Measurements from ENCODE around the gene DLG1.

Gene DLG1

DNA sequence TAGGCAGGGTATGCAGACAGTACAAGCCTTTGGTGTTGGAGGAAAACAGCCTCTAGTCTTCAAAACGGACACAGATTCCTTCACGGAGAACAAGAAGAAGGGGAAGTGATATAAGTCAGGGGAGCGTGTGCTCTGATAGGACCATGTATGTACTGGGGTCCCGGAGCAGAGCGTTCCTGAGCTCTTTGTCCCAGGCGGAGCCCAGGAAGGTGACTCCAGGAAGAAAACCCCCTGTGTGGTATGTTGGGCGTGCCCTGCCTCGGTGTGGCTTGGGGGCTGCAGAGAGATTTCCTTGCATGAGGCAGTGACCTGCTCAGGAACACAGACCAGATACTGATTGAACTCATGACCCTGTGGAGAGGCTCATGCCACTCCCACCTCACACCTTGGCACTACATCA is 290.5 kb downstream of the DLG1 start:
- H3K9me3 ChIP-seq (ENCODE audit: control insufficient read depth, low read length): no peaks in the 10 kb centered on the region
- no peak overlapping the region for H3K27ac ChIP-seq (ENCODE audit: low read depth, low read length, severe bottlenecking)
- no peaks in the 10 kb centered on the region for H3K4me1 ChIP-seq (ENCODE audit: control insufficient read depth, insufficient read depth, low read length, poor library complexity, severe bottlenecking)
- no peaks in the 10 kb centered on the region for H3K36me3 ChIP-seq (ENCODE audit: control insufficient read depth, insufficient read depth, low read length)
- no peak overlapping the region for H3K4me3 ChIP-seq (ENCODE audit: extremely low read depth, insufficient read depth, low read length, poor library complexity, severe bottlenecking)
- WGBS, 2 experiments (ENCODE audit: insufficient coverage in 2 of 2): 84 to 96% methylated on average over 7 to 8 of the region's 8 CpGs

DNA sequence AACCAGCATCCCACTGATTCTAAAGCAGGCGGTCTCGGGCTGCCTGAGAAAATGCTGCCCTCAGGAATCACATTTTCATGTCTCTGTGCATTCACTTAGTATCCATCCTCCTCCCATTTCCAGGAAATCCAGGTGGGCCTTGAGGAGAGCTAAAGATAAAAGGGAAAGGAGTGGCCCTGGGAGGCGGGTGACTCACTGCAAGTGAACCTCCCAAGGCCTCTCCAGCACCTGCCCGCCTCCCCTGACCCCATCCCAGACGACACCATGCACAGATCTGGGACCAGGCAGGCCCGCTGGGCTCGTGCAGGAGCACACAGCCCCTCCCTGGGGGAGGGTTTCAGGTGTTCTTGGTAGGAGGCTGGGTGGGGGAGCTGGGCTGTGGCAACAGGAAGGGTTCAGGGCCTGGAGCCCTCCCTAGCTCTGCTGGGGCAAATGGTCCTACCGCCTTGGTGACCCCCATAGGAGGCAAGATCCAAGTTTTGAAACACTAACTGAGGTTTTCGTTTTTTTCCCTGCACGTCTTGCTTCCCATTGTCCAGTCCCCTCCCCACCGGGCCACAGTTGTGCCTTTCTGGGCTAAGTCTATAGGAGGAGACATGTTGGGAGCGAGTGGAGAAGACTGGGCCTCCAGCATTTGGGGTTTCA is 291.0 kb downstream of the DLG1 start:
- WGBS, 2 experiments (ENCODE audit: insufficient coverage in 2 of 2): 82 to 86% methylated on average over 6 to 7 of the region's 12 CpGs
- no peak overlapping the region for H3K4me3 ChIP-seq (ENCODE audit: extremely low read depth, insufficient read depth, low read length, poor library complexity, severe bottlenecking)
- H3K4me1 ChIP-seq (ENCODE audit: control insufficient read depth, insufficient read depth, low read length, poor library complexity, severe bottlenecking): no peaks in the 10 kb centered on the region
- H3K36me3 ChIP-seq (ENCODE audit: control insufficient read depth, insufficient read depth, low read length): no peaks in the 10 kb centered on the region
- no peaks in the 10 kb centered on the region for H3K9me3 ChIP-seq (ENCODE audit: control insufficient read depth, low read length)
- no peak overlapping the region for H3K27ac ChIP-seq (ENCODE audit: low read depth, low read length, severe bottlenecking)

DNA sequence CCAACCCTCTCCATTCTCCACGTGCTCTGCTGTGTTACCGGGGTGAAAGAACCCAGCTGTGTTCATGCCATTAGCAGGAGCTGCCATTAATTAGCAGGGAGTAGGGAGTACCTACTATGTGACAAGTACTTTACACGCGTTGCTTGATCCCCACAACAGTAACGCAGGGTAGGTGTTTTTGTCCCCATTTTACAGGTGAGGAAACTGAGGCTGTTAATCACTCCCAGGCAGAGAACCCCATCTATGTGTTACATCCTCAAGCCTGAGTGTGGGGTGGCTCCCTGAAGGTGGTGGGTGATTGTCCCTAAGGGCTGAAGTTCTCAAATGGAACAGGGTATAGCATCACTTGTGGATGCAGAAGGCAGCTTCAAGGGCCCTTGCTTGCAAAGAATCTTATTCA is 291.6 kb downstream of the DLG1 start:
- Histone ChIP-seq H3K36me3 (ENCODE audit: control insufficient read depth, insufficient read depth, low read length) (no peaks in the 10 kb centered on the region), H3K4me3 (ENCODE audit: extremely low read depth, insufficient read depth, low read length, poor library complexity, severe bottlenecking) (no peak overlapping the region), H3K27ac (ENCODE audit: low read depth, low read length, severe bottlenecking) (no peak overlapping the region), H3K9me3 (ENCODE audit: control insufficient read depth, low read length) (no peaks in the 10 kb centered on the region), H3K4me1 (ENCODE audit: control insufficient read depth, insufficient read depth, low read length, poor library complexity, severe bottlenecking) (no peaks in the 10 kb centered on the region)
- 97 to 100% methylated on average over 4 of the region's 5 CpGs for WGBS, 2 experiments (ENCODE audit: insufficient coverage in 2 of 2)

DNA sequence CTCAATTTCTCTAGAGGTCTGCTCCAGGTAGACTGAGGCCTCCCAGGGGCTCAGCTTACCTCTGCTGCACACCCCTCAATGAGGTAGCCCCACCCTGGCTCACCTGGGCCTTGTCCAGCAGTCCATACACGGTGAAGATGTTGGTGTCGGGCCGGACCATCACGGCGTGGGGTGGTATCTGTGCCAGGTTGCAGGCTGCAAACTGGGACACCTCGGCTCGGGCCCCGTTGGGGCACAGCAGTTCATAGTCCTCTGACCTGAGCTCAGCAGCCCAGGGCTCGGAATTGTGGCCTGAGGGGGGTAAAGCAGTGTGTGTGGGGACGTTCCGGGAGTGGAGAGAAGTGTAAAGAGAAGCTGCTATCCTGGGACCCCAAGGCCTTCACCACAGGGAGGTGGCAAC is 292.0 kb downstream of the DLG1 start:
- H3K4me3 ChIP-seq (ENCODE audit: extremely low read depth, insufficient read depth, low read length, poor library complexity, severe bottlenecking): no peak overlapping the region
- no peaks in the 10 kb centered on the region for H3K36me3 ChIP-seq (ENCODE audit: control insufficient read depth, insufficient read depth, low read length)
- no peaks in the 10 kb centered on the region for H3K9me3 ChIP-seq (ENCODE audit: control insufficient read depth, low read length)
- WGBS, 2 experiments (ENCODE audit: insufficient coverage in 2 of 2): 91 to 92% methylated on average over 5 to 11 of the region's 11 CpGs
- H3K4me1 ChIP-seq (ENCODE audit: control insufficient read depth, insufficient read depth, low read length, poor library complexity, severe bottlenecking): no peaks in the 10 kb centered on the region
- no peak overlapping the region for H3K27ac ChIP-seq (ENCODE audit: low read depth, low read length, severe bottlenecking)

- Histone ChIP-seq H3K9me3 (ENCODE audit: control insufficient read depth, low read length) (no peaks in the 10 kb centered on the region), H3K4me3 (ENCODE audit: extremely low read depth, insufficient read depth, low read length, poor library complexity, severe bottlenecking) (peak overlapping the region; percentile 46), H3K36me3 (ENCODE audit: control insufficient read depth, insufficient read depth, low read length) (no peaks in the 10 kb centered on the region), H3K27ac (ENCODE audit: low read depth, low read length, severe bottlenecking) (no peak overlapping the region), H3K4me1 (ENCODE audit: control insufficient read depth, insufficient read depth, low read length, poor library complexity, severe bottlenecking) (no peaks in the 10 kb centered on the region)
- 35 to 37% methylated on average over 34 to 41 of the region's 61 CpGs for WGBS, 2 experiments (ENCODE audit: insufficient coverage in 2 of 2)
Measured at GRCh38 chr3:197003461-197004385, 294.7 kb downstream of the DLG1 start.

GRCh38 chr3:197002701-197003454 is 295.5 kb downstream of the DLG1 start:
- no peaks in the 10 kb centered on the region for H3K9me3 ChIP-seq (ENCODE audit: control insufficient read depth, low read length)
- H3K36me3 ChIP-seq (ENCODE audit: control insufficient read depth, insufficient read depth, low read length): no peaks in the 10 kb centered on the region
- no peaks in the 10 kb centered on the region for H3K4me1 ChIP-seq (ENCODE audit: control insufficient read depth, insufficient read depth, low read length, poor library complexity, severe bottlenecking)
- 2 to 3% methylated on average over 82 to 92 of the region's 113 CpGs for WGBS, 2 experiments (ENCODE audit: insufficient coverage in 2 of 2)
- peak overlapping the region; percentile 46 for H3K4me3 ChIP-seq (ENCODE audit: extremely low read depth, insufficient read depth, low read length, poor library complexity, severe bottlenecking)
- no peak overlapping the region for H3K27ac ChIP-seq (ENCODE audit: low read depth, low read length, severe bottlenecking)

DNA sequence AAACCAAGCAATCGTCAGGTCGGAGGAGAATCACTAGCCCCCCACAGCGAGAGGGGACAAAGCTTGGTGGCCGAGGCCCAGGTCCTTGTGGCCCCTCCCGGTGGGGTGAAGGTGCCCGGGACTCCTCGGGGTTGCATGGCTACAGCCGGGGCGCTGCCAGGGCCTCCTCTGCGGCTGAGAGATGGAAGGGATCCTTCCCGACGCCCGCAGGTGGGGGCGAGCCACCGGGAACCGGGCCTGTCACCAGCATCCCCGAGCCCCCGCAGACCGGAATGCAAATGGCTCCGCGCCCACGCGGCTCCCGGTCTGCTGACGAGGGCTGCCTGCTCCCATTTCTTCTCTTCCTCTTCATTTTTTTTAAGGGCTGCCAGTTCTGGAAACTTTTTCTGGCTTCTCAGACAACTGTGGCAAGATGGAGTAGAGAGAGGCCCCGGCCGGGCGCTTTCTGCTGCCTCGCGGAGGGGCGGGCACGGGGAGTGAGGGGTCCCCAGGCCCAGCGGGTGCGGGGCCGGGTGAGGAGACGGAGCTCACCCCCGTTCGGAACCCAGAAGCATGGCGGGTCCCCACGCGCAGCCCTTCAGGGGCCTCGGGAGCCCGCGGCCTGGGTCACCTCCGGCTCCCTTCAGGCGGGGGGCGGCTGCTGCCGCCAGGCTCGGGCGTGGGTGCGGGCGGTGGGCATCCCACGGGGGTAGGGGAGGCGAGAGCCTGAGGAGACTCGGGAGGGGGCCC is 296.3 kb downstream of the DLG1 start:
- WGBS, 2 experiments (ENCODE audit: insufficient coverage in 2 of 2): 75 to 77% methylated on average over 26 to 42 of the region's 55 CpGs
- H3K36me3 ChIP-seq (ENCODE audit: control insufficient read depth, insufficient read depth, low read length): no peaks in the 10 kb centered on the region
- peak overlapping the region; percentile 11 for H3K4me3 ChIP-seq (ENCODE audit: extremely low read depth, insufficient read depth, low read length, poor library complexity, severe bottlenecking)
- H3K4me1 ChIP-seq (ENCODE audit: control insufficient read depth, insufficient read depth, low read length, poor library complexity, severe bottlenecking): no peaks in the 10 kb centered on the region
- peak overlapping the region; percentile 10 for H3K27ac ChIP-seq (ENCODE audit: low read depth, low read length, severe bottlenecking)
- no peaks in the 10 kb centered on the region for H3K9me3 ChIP-seq (ENCODE audit: control insufficient read depth, low read length)

- no peak overlapping the region for H3K27ac ChIP-seq (ENCODE audit: low read depth, low read length, severe bottlenecking)
- H3K4me1 ChIP-seq (ENCODE audit: control insufficient read depth, insufficient read depth, low read length, poor library complexity, severe bottlenecking): no peaks in the 10 kb centered on the region
- H3K36me3 ChIP-seq (ENCODE audit: control insufficient read depth, insufficient read depth, low read length): no peaks in the 10 kb centered on the region
- no peaks in the 10 kb centered on the region for H3K9me3 ChIP-seq (ENCODE audit: control insufficient read depth, low read length)
- H3K4me3 ChIP-seq (ENCODE audit: extremely low read depth, insufficient read depth, low read length, poor library complexity, severe bottlenecking): no peak overlapping the region
- 96 to 97% methylated on average over 11 of the region's 20 CpGs for WGBS, 2 experiments (ENCODE audit: insufficient coverage in 2 of 2)
Measured at GRCh38 chr3:197001106-197001971, 297.1 kb downstream of the DLG1 start.

DNA sequence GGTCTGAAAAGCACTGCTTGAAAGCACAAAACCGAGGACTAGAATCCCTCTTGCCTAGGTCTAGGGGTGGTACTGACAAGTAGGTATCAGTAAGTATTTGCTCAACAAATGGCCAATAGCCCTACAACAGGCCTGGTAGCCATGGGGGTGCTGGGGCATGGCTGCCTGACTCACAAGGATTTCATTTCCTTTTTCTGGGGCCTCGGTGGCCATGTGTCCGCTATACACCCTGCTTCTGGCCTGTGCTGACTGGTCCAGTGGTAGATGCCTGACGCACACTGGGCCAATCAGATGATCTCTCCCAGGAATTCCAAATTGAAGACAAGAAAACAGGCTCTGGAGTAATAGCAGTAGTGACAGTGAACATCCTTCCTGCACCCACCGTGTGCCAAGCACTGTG is 298.2 kb downstream of the DLG1 start:
- no peak overlapping the region for H3K4me3 ChIP-seq (ENCODE audit: extremely low read depth, insufficient read depth, low read length, poor library complexity, severe bottlenecking)
- no peaks in the 10 kb centered on the region for H3K36me3 ChIP-seq (ENCODE audit: control insufficient read depth, insufficient read depth, low read length)
- 94 to 100% methylated on average over 4 to 5 of the region's 5 CpGs for WGBS, 2 experiments (ENCODE audit: insufficient coverage in 2 of 2)
- H3K4me1 ChIP-seq (ENCODE audit: control insufficient read depth, insufficient read depth, low read length, poor library complexity, severe bottlenecking): no peaks in the 10 kb centered on the region
- H3K27ac ChIP-seq (ENCODE audit: low read depth, low read length, severe bottlenecking): no peak overlapping the region
- H3K9me3 ChIP-seq (ENCODE audit: control insufficient read depth, low read length): no peaks in the 10 kb centered on the region

Data from mesodermal cell (in vitro differentiated cells).